NCI-H2227 (cell line): ENCODE data around the gene DPM1.

Experiments
- DNase-seq: peaks from one replicate; lab custom pipeline; 2025; ENCODE audit not compliant: unreplicated experiment; lab: John Stamatoyannopoulos, UW

The DPM1 gene

DNA sequence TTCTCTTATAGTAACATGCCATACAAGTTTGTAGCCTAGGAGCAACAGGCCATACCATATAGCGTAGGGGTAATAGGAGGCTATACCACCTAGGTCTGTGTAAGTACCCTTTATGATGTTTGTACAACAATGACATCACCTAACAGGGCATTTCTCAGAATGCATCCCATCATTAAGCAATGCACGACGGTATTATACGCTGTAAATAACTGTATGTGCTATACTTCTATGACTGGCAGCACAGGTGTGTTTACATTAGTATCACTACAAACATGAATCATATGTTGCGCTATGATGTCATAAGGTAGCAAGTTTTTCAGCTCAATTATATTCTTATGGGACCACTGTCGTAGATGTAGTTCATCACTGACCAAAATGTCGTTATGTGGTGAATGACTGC is 58.1 kb downstream of the DPM1 start:
- DNase-seq: no peak

- no peak for DNase-seq
Observed at GRCh38 chr20:50898475-50898874, 59.9 kb downstream of the DPM1 start.

- DNase-seq: no peak
Observed at GRCh38 chr20:50895111-50895830, 63.1 kb downstream of the DPM1 start.

DNA sequence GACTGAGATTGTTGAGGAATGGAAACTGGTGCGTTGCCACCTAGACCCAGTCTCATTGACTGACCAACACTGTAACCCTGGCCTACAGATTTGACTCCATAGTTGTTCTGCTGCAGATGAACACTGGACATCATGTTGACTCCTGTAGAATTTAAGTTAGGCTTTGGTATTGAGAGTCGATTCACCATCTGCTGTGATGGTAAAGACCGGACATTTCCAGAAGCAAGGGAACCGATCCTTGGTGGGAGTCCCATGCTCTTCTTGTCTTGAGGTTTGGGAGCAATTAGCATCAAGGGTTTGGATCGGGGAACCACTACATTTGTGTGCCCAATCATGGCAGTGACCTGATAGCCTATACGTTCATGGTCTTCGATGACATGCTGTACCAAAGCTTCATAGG is 64.7 kb downstream of the DPM1 start:
- no peak for DNase-seq

DNA sequence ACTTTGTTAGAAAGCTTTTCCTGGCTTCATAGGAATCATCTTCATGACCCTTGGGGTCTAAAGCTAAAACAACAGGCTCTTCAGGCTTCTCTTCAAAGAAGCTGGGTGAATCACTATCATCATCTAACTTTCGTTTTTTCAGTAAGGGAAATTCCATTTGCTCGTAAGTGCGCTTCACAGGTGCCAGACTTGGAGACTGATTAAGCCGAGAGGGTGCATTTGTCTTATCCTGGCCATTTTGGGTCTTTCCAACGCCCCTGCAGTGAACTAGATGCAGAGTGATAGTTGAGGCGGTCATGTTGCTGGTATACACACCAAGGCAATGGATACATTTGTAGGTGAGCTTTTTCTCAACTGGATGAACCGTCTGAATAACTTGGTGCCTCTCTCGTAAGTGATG is 65.9 kb downstream of the DPM1 start:
- DNase-seq: no peak

DNA sequence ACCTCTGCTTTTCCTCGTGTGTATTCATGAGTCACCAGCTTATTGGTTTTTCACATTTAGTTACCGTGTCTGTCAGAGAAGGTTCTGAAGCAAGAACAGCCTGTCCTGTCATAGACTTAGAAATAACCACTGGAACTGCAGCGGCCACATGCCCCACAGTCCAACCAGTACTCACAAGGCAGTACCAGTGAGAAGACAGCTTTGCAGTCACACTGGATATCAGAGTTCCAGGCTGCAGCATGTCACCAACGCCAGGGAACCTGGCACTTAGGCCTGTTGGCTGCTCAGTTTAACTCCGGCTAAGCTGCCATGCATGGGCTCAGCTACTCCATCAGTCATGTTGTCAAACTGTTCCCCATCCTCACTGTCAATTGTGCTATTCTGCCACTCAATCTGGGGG is 67.2 kb downstream of the DPM1 start:
- DNase-seq: no peak

DNA sequence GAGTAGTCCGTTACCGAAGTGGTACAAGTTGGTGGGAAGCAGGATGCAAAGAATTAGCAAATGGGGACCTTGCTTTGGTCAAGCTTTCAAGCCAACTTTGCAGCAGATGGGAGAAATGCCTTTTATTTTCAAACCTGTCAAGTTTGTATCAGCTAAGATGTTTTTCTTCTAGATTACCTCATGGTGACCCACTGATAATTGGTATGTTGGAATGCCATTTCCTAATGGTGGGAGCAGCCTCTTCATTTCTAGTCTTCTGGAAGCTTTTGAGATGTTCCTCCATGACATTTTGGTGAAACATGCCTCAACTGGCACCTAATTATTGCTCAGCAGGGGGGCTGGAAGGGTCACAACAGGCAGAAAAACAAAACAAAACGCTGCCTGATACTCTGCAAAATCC is 70.8 kb downstream of the DPM1 start:
- no peak for DNase-seq

DNA sequence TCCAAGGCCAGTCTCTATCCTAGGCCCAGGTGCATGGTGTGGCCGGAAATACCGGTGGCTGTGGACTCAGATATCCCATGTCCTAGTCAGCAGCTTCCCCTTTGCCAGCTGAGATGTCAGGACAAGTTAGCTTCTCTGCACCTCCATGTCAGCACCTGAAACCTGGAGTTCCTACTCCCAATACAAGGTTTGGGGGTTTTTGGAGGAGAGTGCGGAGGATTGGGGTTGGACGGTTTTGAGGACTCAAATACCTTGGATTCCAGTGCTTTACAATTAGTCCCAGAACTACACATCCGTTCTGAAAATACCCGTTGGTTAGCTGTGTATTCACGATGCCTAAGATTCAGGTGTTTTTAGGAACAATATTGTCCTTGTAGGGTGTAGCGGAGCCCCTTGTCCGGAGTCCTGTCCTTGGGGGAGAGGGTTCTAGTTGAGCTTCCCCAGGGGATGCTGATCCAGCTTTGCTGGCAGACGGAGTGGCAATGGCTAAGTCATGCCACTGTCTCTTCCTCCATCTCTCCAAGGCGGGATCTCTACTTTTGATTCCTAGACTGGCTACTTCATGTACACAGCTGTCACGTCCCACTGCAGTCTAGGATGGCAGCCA is 72.0 kb downstream of the DPM1 start:
- DNase-seq: no peak

DNA sequence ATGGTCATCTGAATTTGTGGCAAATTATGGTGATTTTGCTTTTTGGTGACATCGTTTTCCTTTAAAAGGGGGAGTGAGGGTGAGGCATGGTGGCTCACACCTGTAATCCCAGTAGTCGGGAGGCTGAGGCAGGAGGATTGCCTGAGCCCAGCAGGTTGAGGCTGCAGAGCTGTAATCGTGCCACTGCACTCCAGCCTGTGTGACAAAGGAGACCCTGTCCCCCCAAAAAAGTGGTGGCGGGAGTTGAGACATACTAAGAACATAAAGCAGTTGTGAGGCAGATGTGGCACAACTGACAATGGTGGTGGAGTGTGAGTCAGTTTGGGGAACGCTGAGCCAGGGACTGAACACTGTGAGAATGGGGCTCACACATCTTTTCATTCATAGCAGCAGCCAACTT is 72.6 kb downstream of the DPM1 start:
- no peak for DNase-seq

DNA sequence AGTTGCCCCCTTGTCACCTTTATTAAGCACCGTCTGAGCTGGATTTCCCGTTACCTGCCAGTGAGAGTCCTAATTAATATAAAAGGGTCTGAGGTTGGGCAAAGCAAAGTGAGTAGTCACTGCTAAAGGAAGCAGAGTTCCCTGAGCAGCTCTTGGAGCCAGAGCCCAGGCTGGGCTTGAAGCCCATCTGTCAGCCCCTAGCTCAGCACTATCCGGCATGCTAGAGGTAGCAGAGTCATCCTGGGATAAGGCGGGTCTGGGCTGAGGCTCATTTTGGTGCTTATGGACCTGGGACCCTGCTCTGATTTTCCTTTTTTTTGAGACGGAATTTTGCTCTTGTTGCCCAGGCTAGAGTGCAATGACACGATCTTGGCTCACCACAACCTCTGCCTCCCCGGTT is 73.3 kb downstream of the DPM1 start:
- no peak for DNase-seq
